HS-27A (cell line): ENCODE results near the gene LYPD5.
"Not testable (repeated sequence)": the region's sequence is repeated elsewhere in the genome, so short reads cannot be mapped to it uniquely, and the experiment has no call there.

Experiments used
- DNase-seq: peaks from one replicate; pipeline ENCODE4 v3.0.0-alpha.2; 2012; ENCODE audit warnings: low read depth, missing footprints

The LYPD5 gene

GRCh38 chr19:43802216-43802951 lies at the start of gene LYPD5:
LYPD5 (minus strand) TSS chr19:43802447; CDS start chr19:43802380, 67 bp downstream.
- no peak for DNase-seq

- DNase-seq: no peak
Measured at GRCh38 chr19:43848821-43849220, 46.6 kb upstream of the LYPD5 start.

DNA sequence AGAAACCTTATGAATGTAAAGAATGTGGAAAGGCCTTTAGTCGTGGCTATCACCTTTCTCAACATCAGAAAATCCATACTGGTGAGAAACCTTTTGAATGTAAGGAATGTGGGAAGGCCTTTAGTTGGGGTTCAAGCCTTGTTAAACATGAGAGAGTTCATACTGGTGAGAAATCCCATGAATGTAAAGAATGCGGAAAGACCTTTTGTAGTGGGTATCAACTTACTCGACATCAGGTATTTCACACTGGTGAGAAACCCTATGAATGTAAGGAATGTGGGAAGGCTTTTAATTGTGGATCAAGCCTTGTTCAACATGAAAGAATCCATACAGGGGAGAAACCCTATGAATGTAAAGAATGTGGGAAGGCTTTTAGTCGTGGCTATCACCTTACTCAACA lies 45.6 kb upstream of the LYPD5 start:
- no peak for DNase-seq

DNA sequence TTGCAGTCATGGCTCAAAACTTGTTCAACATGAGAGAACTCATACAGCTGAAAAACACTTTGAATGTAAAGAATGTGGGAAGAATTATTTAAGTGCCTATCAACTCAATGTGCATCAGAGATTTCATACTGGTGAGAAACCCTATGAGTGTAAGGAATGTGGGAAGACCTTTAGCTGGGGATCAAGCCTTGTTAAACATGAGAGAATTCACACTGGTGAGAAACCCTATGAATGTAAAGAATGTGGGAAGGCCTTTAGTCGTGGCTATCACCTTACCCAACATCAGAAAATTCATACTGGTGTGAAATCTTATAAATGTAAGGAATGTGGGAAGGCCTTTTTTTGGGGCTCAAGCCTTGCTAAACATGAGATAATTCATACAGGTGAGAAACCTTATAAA lies 45.0 kb upstream of the LYPD5 start:
- no peak for DNase-seq

- no peak for DNase-seq
Measured at GRCh38 chr19:43842007-43842406, 39.8 kb upstream of the LYPD5 start.

DNA sequence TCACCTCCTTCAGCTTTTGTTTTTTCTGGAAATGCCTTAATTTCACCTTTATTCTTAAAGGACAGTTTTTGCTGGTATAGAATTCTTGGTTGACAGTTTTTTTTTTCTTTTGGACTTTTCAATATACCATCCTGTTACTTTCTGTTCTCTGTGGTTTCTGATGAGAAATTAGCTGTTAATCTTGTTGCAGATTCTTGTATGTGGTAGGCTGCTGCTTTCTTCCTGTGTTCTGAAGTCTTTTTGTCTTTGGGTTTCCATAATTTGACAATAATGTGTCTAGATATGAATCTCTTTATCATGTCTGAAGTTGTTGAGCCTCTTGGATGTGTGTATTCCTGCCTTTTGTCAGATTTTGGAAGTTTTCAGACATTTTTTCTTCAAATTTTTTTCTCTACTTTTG lies 36.9 kb upstream of the LYPD5 start:
- DNase-seq: no peak

DNA sequence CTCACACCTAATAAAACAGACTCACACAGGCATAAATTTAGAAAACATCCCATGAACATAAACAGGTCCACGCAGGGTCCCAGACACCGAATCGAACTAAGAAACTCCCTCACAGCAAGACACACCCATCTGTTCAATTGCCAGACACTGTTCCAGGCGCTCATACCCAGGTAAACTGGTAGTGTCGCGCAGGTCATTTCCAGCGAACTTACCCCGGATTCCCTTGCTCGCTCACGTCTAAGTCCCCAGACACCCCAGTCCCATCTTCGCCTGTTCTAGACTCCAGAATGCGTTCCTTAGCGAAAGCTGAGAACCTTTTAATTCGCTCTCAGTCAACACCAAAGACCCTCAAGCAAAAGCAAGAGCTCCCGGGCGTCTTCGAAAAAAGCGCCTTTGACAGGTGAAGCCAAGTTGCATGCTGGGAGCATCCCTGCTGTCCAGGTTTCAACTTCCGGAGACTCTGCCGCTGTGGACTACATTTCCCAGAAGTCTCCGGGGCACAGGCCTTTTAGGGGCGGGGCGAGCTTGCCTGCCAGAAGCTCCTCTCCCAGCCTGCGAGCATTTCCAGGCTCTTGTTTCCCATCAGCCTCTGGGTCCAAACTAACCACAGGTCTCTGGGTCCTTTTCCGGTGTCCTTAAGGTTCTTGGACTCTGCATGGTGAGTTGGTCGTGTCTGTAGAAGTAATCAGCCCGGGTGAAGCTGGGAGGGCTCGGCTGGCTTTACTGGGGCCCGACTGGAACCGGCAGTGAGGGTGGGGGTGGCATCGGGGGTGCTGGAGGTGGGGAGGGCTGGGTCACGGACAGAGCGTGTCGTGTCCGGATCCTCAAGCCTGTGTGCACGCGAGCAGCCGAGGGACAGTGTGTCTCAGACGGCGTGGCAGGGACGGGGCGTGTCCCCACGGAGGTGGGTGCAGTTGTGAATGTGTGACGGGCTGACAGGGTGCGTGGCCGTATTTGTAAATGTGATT lies 24.8 kb upstream of the LYPD5 start, which contains the start of gene ZNF283:
Gene ZNF283 (plus strand): TSS at position 535 of the 968 bp plus-strand sequence. CDS start 6,184 bp downstream, outside the sequence.
- DNase-seq: peak; percentile 74

DNA sequence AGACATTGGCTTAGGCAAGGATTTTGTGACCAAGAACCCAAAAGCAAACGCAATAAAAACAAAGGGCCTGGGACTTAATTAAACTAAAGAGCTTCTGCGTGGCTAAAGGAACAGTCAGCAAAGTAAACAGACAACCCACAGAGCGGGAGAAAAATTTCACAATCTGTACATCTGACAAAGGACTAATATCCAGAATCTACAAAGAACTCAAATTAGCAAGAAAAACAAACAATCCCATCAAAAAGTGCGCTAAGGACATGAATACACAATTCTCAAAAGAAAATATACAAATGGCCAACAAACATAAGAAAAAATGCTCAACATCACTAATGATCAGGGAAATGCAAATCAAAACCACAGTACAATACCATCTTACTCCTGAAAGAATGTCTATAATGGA lies 22.3 kb upstream of the LYPD5 start:
- not testable (repeated sequence) for DNase-seq

GRCh38 chr19:43823856-43824255 lies 21.6 kb upstream of the LYPD5 start:
- DNase-seq: not testable (repeated sequence)

- DNase-seq: no peak
Measured at GRCh38 chr19:43820884-43821215, 18.6 kb upstream of the LYPD5 start.

GRCh38 chr19:43820098-43820883 lies 18.0 kb upstream of the LYPD5 start:
- no peak for DNase-seq

DNA sequence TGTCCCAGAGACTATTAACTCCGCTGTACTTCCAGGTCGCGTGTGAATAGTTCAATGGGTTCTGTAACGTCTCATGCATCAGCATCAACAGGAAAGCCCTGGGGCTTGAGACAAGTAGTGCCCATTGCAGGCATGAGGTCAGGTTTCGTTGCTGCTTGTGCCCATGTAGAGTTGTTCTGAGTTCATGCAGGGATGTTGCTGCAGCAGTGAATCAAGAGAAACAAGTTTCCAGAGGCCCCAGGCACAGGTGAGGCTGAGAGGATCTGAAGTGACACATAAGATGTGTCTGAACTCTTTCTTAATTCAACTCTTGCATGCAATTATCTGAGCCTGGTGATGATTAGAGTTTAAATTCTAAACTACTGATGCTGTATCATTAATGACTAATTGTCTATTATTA lies 16.3 kb upstream of the LYPD5 start:
- DNase-seq: no peak

GRCh38 chr19:43817454-43817853 lies 15.2 kb upstream of the LYPD5 start:
- DNase-seq: not testable (repeated sequence)

GRCh38 chr19:43814663-43815352 lies 12.6 kb upstream of the LYPD5 start:
- DNase-seq: no peak

- DNase-seq: no peak
Measured at GRCh38 chr19:43812688-43813087, 10.4 kb upstream of the LYPD5 start.

GRCh38 chr19:43812259-43812658 lies 10.0 kb upstream of the LYPD5 start:
- DNase-seq: no peak

GRCh38 chr19:43811837-43812236 lies 9.6 kb upstream of the LYPD5 start:
- DNase-seq: no peak

DNA sequence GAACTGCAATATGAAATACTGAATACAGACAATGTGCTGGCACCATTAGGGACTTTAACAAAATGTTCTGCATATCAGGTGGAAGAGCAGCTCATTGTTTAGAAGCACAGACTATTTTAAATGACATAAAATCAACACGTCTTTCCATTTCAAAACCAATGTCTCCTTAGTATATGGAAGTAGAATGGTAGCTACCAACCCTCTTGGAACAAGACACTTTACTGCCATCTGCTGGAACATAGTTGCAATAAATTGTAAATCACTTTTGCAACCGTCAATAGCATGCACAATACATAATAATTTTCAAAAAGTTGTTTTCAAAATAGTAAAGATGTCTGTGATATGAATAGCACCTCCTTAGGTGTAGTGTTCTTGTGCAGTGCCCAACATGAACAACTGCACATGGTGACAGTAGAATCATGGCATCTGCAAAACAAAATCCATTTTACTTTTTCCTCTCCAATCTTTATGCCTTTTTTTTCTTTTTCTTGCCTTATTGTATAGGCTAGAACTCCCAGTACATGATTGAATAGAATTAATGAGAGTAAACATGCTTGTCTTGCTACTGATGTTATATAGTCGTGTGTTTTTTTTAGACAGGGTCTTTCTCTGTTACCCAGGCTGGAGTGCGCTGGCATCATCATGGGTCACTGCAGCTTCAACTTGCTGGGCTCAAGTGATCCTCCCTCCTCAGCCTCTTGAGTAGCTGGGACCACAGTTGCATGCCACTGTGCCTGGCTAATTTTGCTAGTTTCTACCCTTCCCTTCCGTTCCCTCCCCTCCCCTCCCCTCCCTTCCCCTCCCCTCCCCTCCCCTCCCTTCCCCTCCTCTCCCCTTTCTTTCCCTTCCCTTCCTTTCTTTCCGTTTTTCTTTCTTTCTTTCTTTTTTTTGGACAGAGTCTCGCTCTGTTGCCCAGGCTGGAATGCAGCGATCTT lies 7.8 kb upstream of the LYPD5 start:
- DNase-seq: peak; percentile 46

DNA sequence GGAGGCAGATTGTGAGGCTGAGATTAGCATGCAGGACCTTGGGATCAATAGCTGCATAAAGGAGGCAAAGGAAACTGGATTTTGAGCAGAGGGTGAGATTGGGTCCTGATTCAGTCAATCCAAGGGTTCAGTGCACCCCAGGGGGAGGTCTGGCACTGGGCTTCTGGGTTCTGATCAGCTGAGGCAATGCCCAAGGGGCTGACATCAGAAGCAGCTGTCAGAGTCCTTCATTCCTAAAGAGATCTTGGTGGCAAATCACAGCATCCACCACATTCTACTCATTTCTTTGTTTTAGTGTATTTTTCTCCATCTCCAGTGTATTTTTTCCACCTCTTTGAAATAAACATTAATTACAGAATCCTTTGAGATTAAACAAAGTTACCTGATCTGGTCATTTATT lies 5.4 kb upstream of the LYPD5 start:
- no peak for DNase-seq

DNA sequence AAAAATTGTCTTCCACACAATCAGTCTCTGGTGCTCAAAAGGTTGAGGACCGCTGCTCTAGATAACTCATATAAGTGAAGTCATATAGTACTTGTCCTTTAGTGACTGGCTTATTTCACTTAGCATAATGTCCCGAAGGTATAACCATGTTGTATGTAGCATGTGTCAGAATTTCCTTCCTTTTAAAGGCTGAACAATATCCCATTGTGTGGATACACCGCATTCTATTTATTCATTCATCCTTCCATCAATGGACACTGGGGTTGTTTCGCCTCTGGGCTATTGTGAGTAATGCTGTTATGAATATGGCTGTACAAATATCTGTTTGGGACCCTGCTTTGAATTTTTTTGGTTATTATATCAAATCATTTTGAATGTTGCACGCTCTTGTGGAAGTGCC lies 4.6 kb upstream of the LYPD5 start:
- DNase-seq: no peak

GRCh38 chr19:43806401-43806800 lies 4.2 kb upstream of the LYPD5 start:
- DNase-seq: not testable (repeated sequence)
